Kidney (tissue), 14 donors: ENCODE results near the gene CLTB. TPM values are rescaled to one million over a fixed set of nuclear protein-coding genes. Genes with fewer than 3 reads are reported as not detected.

ENCODE experiments used
- DNase-seq, 5 donors: peaks; one replicate each; pipeline ENCODE4 v3.0.0-alpha.2; 2013 to 2020
- FAIRE-seq: peaks from 2 replicates; lab custom pipeline; 2012; peaks lifted over from hg19 to GRCh38; lab: Jason Lieb, UNC
- H3K27ac ChIP-seq, 2 donors: one replicate each; pipeline ENCODE4 v1.7.0; 2013; ENCODE audit warnings: low read depth in 2 of 2, low read length in 2 of 2, inconsistent platforms in 1 of 2
- H3K27me3 ChIP-seq: one replicate; pipeline ENCODE4 v1.7.1; 2013; ENCODE audit warnings: low read length, inconsistent platforms; ENCODE audit not compliant: control insufficient read depth, insufficient read depth
- H3K36me3 ChIP-seq, 3 donors: one replicate each; pipeline versions ENCODE4 v1.7.0 to v1.7.1; 2013; ENCODE audit warnings: low read length in 3 of 3, control low read depth in 1 of 3, inconsistent platforms in 1 of 3; ENCODE audit not compliant: insufficient read depth in 3 of 3, control insufficient read depth in 2 of 3
- H3K4me1 ChIP-seq, 3 donors: one replicate each; pipeline versions ENCODE4 v1.7.0 to v1.7.1; 2013; ENCODE audit warnings: low read length in 3 of 3, inconsistent platforms in 1 of 3, low read depth in 1 of 3; ENCODE audit not compliant: control insufficient read depth in 2 of 3, insufficient read depth in 2 of 3
- H3K4me3 ChIP-seq, 3 donors: one replicate each; pipeline versions ENCODE4 v1.7.0 to v1.8.1; 2013; ENCODE audit warnings: low read length in 3 of 3, control low read depth in 1 of 3, inconsistent platforms in 1 of 3
- H3K9ac ChIP-seq, 3 donors: one replicate each; pipeline versions ENCODE4 v1.7.0 to v1.7.1; 2013; ENCODE audit warnings: low read length in 3 of 3, control low read depth in 1 of 3, inconsistent platforms in 1 of 3
- H3K9me3 ChIP-seq, 3 donors: one replicate each; pipeline versions ENCODE4 v1.7.0 to v1.7.1; 2013; ENCODE audit warnings: low read length in 3 of 3, control low read depth in 1 of 3, inconsistent platforms in 1 of 3; ENCODE audit not compliant: control insufficient read depth in 2 of 3, insufficient read depth in 1 of 3
- intact Hi-C: fragments of 100-400 bp; cut with DNase I; formaldehyde crosslinking; loops from one replicate; pipeline ENCODE4 v1.11.1; 2022
- polyA plus RNA-seq: library from polyadenylated mRNA; stranded (reverse); fragments of 350-450 nt; fragmentation: Illumina TruSeq; extraction: RNeasy Lipid Tissue Mini Kit (QIAGEN cat#74804); gene quantifications from one replicate; pipeline ENCODE4 v1.2.3, GENCODE V29; 2014; ENCODE audit warnings: low read depth, low replicate concordance; ENCODE audit not compliant: insufficient read depth
- total RNA-seq: library from RNA; stranded (reverse); fragmentation: NEBNext Ultra II Directional; extraction: Animal tissue kit (Norgen Biotek cat#: 25700); gene quantifications from one replicate; pipeline ENCODE4 v1.2.1, GENCODE V29; 2021
- TF ChIP-seq, protein P1 (sequence below): IDR thresholded peaks from 3 replicates; pipeline ENCODE4 v1.5.1; 2012; ENCODE audit warnings: mild to moderate bottlenecking, moderate library complexity, borderline replicate concordance; ENCODE audit not compliant: insufficient read depth; ENCODE audit errors: extremely low read depth
- donor health status: control.
- donor health status: control.
- donor health status: control.
- donor health status: control.
- donor health status: control.
- donor health status: DM: yes; HTN: yes; CAD: no.
- donor health status: Normal renal cell carcinoma (clear cell type).

The CLTB gene
- total and polyA plus RNA-seq, 2 donors from 2014 or later, result 76.3 to 151 TPM

DNA sequence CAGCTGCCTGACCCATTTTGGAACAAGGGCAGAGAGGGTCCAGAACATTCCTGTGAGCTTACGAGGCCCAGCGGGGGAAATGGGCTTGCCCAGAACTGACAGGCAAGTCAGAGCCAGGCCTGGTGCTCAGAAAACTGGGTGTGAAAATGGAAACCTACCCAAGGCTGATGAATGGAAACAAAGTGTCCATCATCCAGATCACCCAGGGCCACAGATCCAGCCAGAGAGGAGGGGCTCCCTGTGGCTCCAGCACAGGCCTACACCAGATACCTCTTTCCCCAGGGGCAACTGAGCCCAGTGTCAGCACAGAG, 3.1 kb downstream of the CLTB start:
- no peak for DNase-seq
- FAIRE-seq, result no peak
- H3K27ac ChIP-seq, result no peak overlapping the region
- H3K4me3 ChIP-seq, result no peak overlapping the region
- H3K36me3 ChIP-seq, result peaks cover 0 to 8% (median 0%) of the 10 kb centered on the region in 3 donors
- H3K27me3 ChIP-seq, result no peaks in the 10 kb centered on the region
- TF ChIP-seq, protein P1, sequence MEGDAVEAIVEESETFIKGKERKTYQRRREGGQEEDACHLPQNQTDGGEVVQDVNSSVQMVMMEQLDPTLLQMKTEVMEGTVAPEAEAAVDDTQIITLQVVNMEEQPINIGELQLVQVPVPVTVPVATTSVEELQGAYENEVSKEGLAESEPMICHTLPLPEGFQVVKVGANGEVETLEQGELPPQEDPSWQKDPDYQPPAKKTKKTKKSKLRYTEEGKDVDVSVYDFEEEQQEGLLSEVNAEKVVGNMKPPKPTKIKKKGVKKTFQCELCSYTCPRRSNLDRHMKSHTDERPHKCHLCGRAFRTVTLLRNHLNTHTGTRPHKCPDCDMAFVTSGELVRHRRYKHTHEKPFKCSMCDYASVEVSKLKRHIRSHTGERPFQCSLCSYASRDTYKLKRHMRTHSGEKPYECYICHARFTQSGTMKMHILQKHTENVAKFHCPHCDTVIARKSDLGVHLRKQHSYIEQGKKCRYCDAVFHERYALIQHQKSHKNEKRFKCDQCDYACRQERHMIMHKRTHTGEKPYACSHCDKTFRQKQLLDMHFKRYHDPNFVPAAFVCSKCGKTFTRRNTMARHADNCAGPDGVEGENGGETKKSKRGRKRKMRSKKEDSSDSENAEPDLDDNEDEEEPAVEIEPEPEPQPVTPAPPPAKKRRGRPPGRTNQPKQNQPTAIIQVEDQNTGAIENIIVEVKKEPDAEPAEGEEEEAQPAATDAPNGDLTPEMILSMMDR, result no peak
- H3K9ac ChIP-seq, result no peak overlapping the region
- intact Hi-C loops, result no loop called here
- peaks cover 0 to 13% (median 5%) of the 10 kb centered on the region in 3 donors for H3K4me1 ChIP-seq
- H3K9me3 ChIP-seq, result no peaks in the 10 kb centered on the region

DNA sequence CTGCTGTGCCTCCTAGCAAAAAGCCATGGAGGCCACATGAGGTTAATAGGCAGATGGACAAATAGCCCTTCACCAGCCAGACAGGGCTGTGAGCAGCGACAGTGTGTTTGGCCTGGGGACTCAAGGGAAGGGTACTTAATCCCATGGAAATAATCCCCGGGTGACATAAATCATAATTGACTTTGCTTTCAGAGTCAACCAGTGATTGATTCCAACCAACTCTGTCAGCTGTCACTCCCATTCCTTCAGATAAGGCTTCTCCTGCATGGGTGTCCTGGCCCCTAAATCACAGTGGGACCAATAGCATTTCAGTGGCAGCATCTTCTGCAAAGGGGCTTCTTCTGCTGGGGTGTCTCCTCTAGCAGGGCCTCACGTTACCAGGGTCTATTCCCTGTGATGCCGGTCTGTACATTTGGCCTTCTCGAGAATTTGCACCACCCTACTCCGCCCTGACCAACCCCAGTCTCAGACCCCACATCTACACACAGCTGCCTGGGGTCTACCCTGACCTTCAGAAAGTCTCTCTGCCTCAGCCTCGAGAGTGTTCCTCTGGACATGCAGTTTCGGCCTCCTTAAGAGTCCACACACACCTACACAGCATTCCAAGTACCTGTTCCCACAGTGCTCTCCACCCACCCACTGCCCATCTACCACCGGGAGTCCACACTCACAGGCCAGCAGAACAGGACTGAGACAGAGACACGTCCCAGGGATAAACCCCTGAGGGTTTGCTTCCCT, 3.7 kb downstream of the CLTB start:
- H3K4me1 ChIP-seq, result peaks cover 0 to 13% (median 5%) of the 10 kb centered on the region in 3 donors
- H3K36me3 ChIP-seq, result peaks cover 0 to 8% (median 0%) of the 10 kb centered on the region in 3 donors
- no peak for DNase-seq
- FAIRE-seq, result no peak
- H3K4me3 ChIP-seq, result no peak overlapping the region
- intact Hi-C loops, result no loop called here
- H3K27me3 ChIP-seq, result no peaks in the 10 kb centered on the region
- no peaks in the 10 kb centered on the region for H3K9me3 ChIP-seq
- TF ChIP-seq, protein P1, result no peak
- H3K9ac ChIP-seq, result no peak overlapping the region
- no peak overlapping the region for H3K27ac ChIP-seq

GRCh38 chr5:176410486-176411180, 5.7 kb downstream of the CLTB start:
- no peak for FAIRE-seq
- H3K4me3 ChIP-seq, result no peak overlapping the region
- H3K27ac ChIP-seq, result no peak overlapping the region
- peaks cover 0 to 5% (median 0%) of the 10 kb centered on the region in 3 donors for H3K4me1 ChIP-seq
- no peak for DNase-seq
- H3K27me3 ChIP-seq, result no peaks in the 10 kb centered on the region
- peaks cover 0 to 8% (median 0%) of the 10 kb centered on the region in 3 donors for H3K36me3 ChIP-seq
- no peak overlapping the region for H3K9ac ChIP-seq
- no peaks in the 10 kb centered on the region for H3K9me3 ChIP-seq
- intact Hi-C loops, result no loop called here
- TF ChIP-seq, protein P1, result no peak
